ENCODE measurements around the gene PRKCI. TPM values are rescaled to one million over a fixed set of nuclear protein-coding genes. Genes with fewer than 3 reads are reported as not detected.

Gene PRKCI
- total and polyA plus RNA-seq, 4 donors: 3.2 to 12.7 (median 8.7) TPM

DNA sequence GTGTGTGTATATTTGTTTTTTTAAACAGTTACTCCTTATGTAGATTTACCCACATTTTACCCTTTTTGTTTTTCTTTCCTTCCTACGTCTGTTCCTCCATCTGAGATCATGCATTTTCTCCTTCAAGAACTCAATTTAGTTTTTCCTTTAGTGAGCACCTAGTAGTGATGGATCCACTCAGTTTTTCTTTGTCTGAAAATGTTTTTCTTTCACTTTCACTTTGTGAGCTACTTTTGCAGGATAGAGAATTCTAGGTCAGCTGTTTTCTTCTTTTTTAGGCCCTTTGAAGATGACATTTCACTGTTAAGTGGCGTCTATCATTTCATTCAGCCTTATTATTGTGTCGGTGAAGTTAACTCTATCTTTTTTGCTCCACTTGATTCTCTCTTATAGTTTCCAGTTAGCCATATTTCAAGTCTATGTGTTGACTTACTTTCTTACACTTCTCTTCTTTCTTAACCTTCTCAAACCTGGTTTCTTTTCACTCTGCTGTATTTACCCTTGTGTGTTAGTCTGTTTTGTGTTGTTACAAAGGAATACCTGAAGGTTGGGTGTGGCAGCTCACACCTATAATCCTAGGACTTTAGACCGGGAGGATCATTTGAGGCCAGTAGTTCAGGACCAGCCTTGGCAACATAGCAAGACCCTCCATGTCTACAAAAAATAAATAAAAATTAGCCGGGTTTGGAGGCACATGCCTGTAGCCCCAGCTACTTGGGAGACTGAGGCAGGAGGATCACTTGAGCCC lies 55.8 kb downstream of the PRKCI start:
- peaks cover 1 to 8% (median 5%) of the 10 kb centered on the region in 4 donors for H3K36me3 ChIP-seq (ENCODE audit: control insufficient read depth in 4 of 4, insufficient read depth in 3 of 4, low read depth in 1 of 4, low read length in 3 of 4)
- no peak overlapping the region for H3K4me3 ChIP-seq (ENCODE audit: low read depth in 1 of 3, low read length in 3 of 3)
- 83% methylated on average over 5 of the region's 5 CpGs for WGBS

GRCh38 chr3:170278627-170279026 lies 56.4 kb downstream of the PRKCI start:
- Histone ChIP-seq H3K36me3 (ENCODE audit: control insufficient read depth in 4 of 4, insufficient read depth in 3 of 4, low read depth in 1 of 4, low read length in 3 of 4) (peaks cover 1 to 8% (median 5%) of the 10 kb centered on the region in 4 donors), H3K9ac (ENCODE audit: low read depth in 1 of 2, low read length in 2 of 2) (no peak overlapping the region), H3K27ac (ENCODE audit: low read depth in 1 of 2, low read length in 2 of 2) (no peak overlapping the region), H3K4me3 (ENCODE audit: low read depth in 1 of 3, low read length in 3 of 3) (no peak overlapping the region), H3K27me3 (ENCODE audit: control insufficient read depth in 4 of 4, insufficient read depth in 4 of 4, low read length in 3 of 4) (no peaks in the 10 kb centered on the region), H3K9me3 (ENCODE audit: control insufficient read depth in 4 of 4, low read length in 3 of 4) (no peaks in the 10 kb centered on the region), H3K4me1 (ENCODE audit: control insufficient read depth in 4 of 4, insufficient read depth in 4 of 4, low read length in 3 of 4) (peaks cover 0 to 5% (median under 1%) of the 10 kb centered on the region in 4 donors)
- TF ChIP-seq, protein P1, sequence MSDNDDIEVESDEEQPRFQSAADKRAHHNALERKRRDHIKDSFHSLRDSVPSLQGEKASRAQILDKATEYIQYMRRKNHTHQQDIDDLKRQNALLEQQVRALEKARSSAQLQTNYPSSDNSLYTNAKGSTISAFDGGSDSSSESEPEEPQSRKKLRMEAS (IDR thresholded peaks at IDR 0.05): no peak
- TF ChIP-seq HNF4A (conservative IDR thresholded peaks at IDR 0.05): no peak
- TF ChIP-seq YY1 (IDR thresholded peaks at IDR 0.05): no peak
- TF ChIP-seq GABPA (IDR thresholded peaks at IDR 0.05 in 1 of 2, conservative IDR thresholded peaks at IDR 0.05 in 1 of 2): no peak
- TF ChIP-seq FOXA2 (IDR thresholded peaks at IDR 0.05): no peak
- TF ChIP-seq, protein P2, sequence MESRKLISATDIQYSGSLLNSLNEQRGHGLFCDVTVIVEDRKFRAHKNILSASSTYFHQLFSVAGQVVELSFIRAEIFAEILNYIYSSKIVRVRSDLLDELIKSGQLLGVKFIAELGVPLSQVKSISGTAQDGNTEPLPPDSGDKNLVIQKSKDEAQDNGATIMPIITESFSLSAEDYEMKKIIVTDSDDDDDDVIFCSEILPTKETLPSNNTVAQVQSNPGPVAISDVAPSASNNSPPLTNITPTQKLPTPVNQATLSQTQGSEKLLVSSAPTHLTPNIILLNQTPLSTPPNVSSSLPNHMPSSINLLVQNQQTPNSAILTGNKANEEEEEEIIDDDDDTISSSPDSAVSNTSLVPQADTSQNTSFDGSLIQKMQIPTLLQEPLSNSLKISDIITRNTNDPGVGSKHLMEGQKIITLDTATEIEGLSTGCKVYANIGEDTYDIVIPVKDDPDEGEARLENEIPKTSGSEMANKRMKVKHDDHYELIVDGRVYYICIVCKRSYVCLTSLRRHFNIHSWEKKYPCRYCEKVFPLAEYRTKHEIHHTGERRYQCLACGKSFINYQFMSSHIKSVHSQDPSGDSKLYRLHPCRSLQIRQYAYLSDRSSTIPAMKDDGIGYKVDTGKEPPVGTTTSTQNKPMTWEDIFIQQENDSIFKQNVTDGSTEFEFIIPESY (IDR thresholded peaks at IDR 0.05): no peak
- TF ChIP-seq EGR1 (IDR thresholded peaks at IDR 0.05; ENCODE audit: low read depth in 2 of 2): no peak
- no peak for TF ChIP-seq REST (IDR thresholded peaks at IDR 0.05)
- no peak for TF ChIP-seq TAF1 (conservative IDR thresholded peaks at IDR 0.05)
- no peak for TF ChIP-seq CTCF (IDR thresholded peaks at IDR 0.05; ENCODE audit: low read depth, low read length, missing input control)
- TF ChIP-seq SP1 (IDR thresholded peaks at IDR 0.05): no peak
- no peak for TF ChIP-seq NR2F2 (IDR thresholded peaks at IDR 0.05)
- TF ChIP-seq, protein P3, sequence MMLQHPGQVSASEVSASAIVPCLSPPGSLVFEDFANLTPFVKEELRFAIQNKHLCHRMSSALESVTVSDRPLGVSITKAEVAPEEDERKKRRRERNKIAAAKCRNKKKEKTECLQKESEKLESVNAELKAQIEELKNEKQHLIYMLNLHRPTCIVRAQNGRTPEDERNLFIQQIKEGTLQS (IDR thresholded peaks at IDR 0.05): no peak
- TF ChIP-seq FOXA1 (IDR thresholded peaks at IDR 0.05): no peak
- TF ChIP-seq JUND (IDR thresholded peaks at IDR 0.05): no peak
- no peak for TF ChIP-seq HNF4G (IDR thresholded peaks at IDR 0.05)
- 94% methylated on average over 1 of the region's 1 CpG for WGBS
- no peak for DNase-seq (ENCODE audit: low spot score)

More for the DNA sequence above, 55.8 kb downstream of the PRKCI start:
- no peak overlapping the region for H3K27ac ChIP-seq (ENCODE audit: low read depth in 1 of 2, low read length in 2 of 2)
- DNase-seq (ENCODE audit: low spot score): no peak
- no peak overlapping the region for H3K9ac ChIP-seq (ENCODE audit: low read depth in 1 of 2, low read length in 2 of 2)
- no peaks in the 10 kb centered on the region for H3K9me3 ChIP-seq (ENCODE audit: control insufficient read depth in 4 of 4, low read length in 3 of 4)
- H3K27me3 ChIP-seq (ENCODE audit: control insufficient read depth in 4 of 4, insufficient read depth in 4 of 4, low read length in 3 of 4): no peaks in the 10 kb centered on the region
- no peak for TF ChIP-seq FOXA1 (IDR thresholded peaks at IDR 0.05)
- no peak for TF ChIP-seq HNF4A (conservative IDR thresholded peaks at IDR 0.05)
- TF ChIP-seq EGR1 (IDR thresholded peaks at IDR 0.05; ENCODE audit: low read depth in 2 of 2): no peak
- TF ChIP-seq, protein P1 (IDR thresholded peaks at IDR 0.05): no peak
- TF ChIP-seq YY1 (IDR thresholded peaks at IDR 0.05): no peak
- TF ChIP-seq FOXA2 (IDR thresholded peaks at IDR 0.05): no peak
- no peak for TF ChIP-seq RAD21 (IDR thresholded peaks at IDR 0.05)
- no peak for TF ChIP-seq RXRA (IDR thresholded peaks at IDR 0.05)
- TF ChIP-seq, protein P2 (IDR thresholded peaks at IDR 0.05): no peak
- no peak for TF ChIP-seq HNF4G (IDR thresholded peaks at IDR 0.05)
- no peak for TF ChIP-seq TAF1 (conservative IDR thresholded peaks at IDR 0.05)
- TF ChIP-seq JUND (IDR thresholded peaks at IDR 0.05): no peak
- H3K4me1 ChIP-seq (ENCODE audit: control insufficient read depth in 4 of 4, insufficient read depth in 4 of 4, low read length in 3 of 4): peaks cover 0 to 5% (median under 1%) of the 10 kb centered on the region in 4 donors
